ENCODE measurements around the gene NLN. TPM values are rescaled to one million over a fixed set of nuclear protein-coding genes. Genes with fewer than 3 reads are reported as not detected.
"Not testable (repeated sequence)": the region's sequence is repeated elsewhere in the genome, so short reads cannot be mapped to it uniquely, and the experiment has no call there.

NLN gene
- total RNA-seq, 5 donors from 2014 or later (not counting 1 experiment from before 2014, with no cell fraction given) = 1.5 to 7.6 (median 4.1) TPM

GRCh38 chr5:65727491-65728156 lies 5.6 kb downstream of the NLN start:
- Mint-ChIP-seq H3K27me3 (no peaks in the 10 kb centered on the region), H3K4me1 (peaks cover 8 to 12% (median 8%) of the 10 kb centered on the region in 3 donors), H3K27ac (no peak overlapping the region), H3K9me3 (no peaks in the 10 kb centered on the region), H3K36me3 (no peaks in the 10 kb centered on the region), H3K4me3 (no peak overlapping the region)
- H3K4me3 ChIP-seq (ENCODE audit: control insufficient read depth in 1 of 2, extremely low read depth in 1 of 2, low read length in 1 of 2) = no peak overlapping the region
- ATAC-seq (replicated peaks in 1 of 4) = no peak
- no peak for DNase-seq
- H3K9me3 ChIP-seq = no peaks in the 10 kb centered on the region
- 100% methylated on average over 4 of the region's 7 CpGs for WGBS (ENCODE audit: insufficient coverage)
- CTCF ChIA-PET = no interaction called here
- H3K27me3 ChIP-seq (replicated peaks in 1 of 2; ENCODE audit: control insufficient read depth in 2 of 2, extremely low read depth in 1 of 2, insufficient read depth in 2 of 2, low read length in 1 of 2) = no peaks in the 10 kb centered on the region
- H3K27ac ChIP-seq (ENCODE audit: low read length) = no peak overlapping the region
- H3K4me1 ChIP-seq (ENCODE audit: control insufficient read depth in 1 of 2, extremely low read depth in 1 of 2, insufficient read depth in 2 of 2, low read length in 2 of 2) = peaks cover 7% of the 10 kb centered on the region in 2 experiments
- no peaks in the 10 kb centered on the region for H3K36me3 ChIP-seq (ENCODE audit: control insufficient read depth in 2 of 2, extremely low read depth in 1 of 2, insufficient read depth in 1 of 2, low read length in 1 of 2)
- POLR2A ChIA-PET = no interaction called here

- ATAC-seq (replicated peaks in 1 of 4) (no peak), DNase-seq (no peak)
- H3K36me3 Mint-ChIP-seq = no peaks in the 10 kb centered on the region
- Histone ChIP-seq H3K9me3 (no peaks in the 10 kb centered on the region), H3K27me3 (replicated peaks in 1 of 2; ENCODE audit: control insufficient read depth in 2 of 2, extremely low read depth in 1 of 2, insufficient read depth in 2 of 2, low read length in 1 of 2) (no peaks in the 10 kb centered on the region), H3K27ac (ENCODE audit: low read length) (no peak overlapping the region), H3K4me3 (ENCODE audit: control insufficient read depth in 1 of 2, extremely low read depth in 1 of 2, low read length in 1 of 2) (no peak overlapping the region), H3K36me3 (ENCODE audit: control insufficient read depth in 2 of 2, extremely low read depth in 1 of 2, insufficient read depth in 1 of 2, low read length in 1 of 2) (no peaks in the 10 kb centered on the region), H3K4me1 (ENCODE audit: control insufficient read depth in 1 of 2, extremely low read depth in 1 of 2, insufficient read depth in 2 of 2, low read length in 2 of 2) (peaks cover under 1 to 1% of the 10 kb centered on the region in 2 experiments)
- WGBS (ENCODE audit: insufficient coverage) = no CpG with 5 or more reads among the region's 1 CpG
- peaks cover 2 to 6% (median 3%) of the 10 kb centered on the region in 3 donors for H3K4me1 Mint-ChIP-seq
- no peaks in the 10 kb centered on the region for H3K27me3 Mint-ChIP-seq
- no peak overlapping the region for H3K4me3 Mint-ChIP-seq
- CTCF ChIA-PET = no interaction called here
- POLR2A ChIA-PET = no interaction called here
- H3K27ac Mint-ChIP-seq = no peak overlapping the region
- H3K9me3 Mint-ChIP-seq = no peaks in the 10 kb centered on the region
These were observed 6.2 kb downstream of the NLN start for GRCh38 chr5:65728218-65728617.

DNA sequence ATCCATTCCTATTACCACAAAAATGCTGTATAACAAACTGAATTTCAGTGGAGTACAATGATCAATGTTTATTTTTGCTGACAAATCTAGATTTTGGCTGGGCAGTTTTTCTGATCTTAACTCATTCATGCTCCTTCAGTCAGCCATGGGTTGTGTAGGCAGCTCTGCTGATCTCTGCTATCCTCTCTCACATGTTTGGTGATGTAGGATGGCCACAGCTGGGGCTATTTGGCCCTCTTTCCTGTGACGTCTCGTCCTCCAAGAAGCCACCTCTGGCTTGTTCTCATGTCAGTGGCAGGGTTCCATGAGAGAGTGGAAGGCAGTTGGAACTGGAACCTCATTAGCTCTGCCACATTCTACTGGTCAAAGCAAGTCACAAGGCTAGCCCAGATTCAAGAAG lies 8.9 kb downstream of the NLN start:
- Histone ChIP-seq H3K9me3 (no peaks in the 10 kb centered on the region), H3K36me3 (ENCODE audit: control insufficient read depth in 2 of 2, extremely low read depth in 1 of 2, insufficient read depth in 1 of 2, low read length in 1 of 2) (no peaks in the 10 kb centered on the region), H3K4me1 (ENCODE audit: control insufficient read depth in 1 of 2, extremely low read depth in 1 of 2, insufficient read depth in 2 of 2, low read length in 2 of 2) (no peaks in the 10 kb centered on the region), H3K27me3 (replicated peaks in 1 of 2; ENCODE audit: control insufficient read depth in 2 of 2, extremely low read depth in 1 of 2, insufficient read depth in 2 of 2, low read length in 1 of 2) (no peaks in the 10 kb centered on the region), H3K27ac (ENCODE audit: low read length) (no peak overlapping the region), H3K4me3 (ENCODE audit: control insufficient read depth in 1 of 2, extremely low read depth in 1 of 2, low read length in 1 of 2) (no peak overlapping the region)
- no peak overlapping the region for H3K27ac Mint-ChIP-seq
- no peak for DNase-seq
- no peaks in the 10 kb centered on the region for H3K27me3 Mint-ChIP-seq
- H3K36me3 Mint-ChIP-seq = no peaks in the 10 kb centered on the region
- no peak overlapping the region for H3K4me3 Mint-ChIP-seq
- CTCF ChIA-PET = no interaction called here
- no peaks in the 10 kb centered on the region for H3K9me3 Mint-ChIP-seq
- peaks cover 6 to 12% (median 8%) of the 10 kb centered on the region in 3 donors for H3K4me1 Mint-ChIP-seq
- no peak for ATAC-seq (replicated peaks in 1 of 4)
- 100% methylated on average over 2 of the region's 2 CpGs for WGBS (ENCODE audit: insufficient coverage)
- POLR2A ChIA-PET = no interaction called here

- H3K27me3 ChIP-seq (replicated peaks in 1 of 2; ENCODE audit: control insufficient read depth in 2 of 2, extremely low read depth in 1 of 2, insufficient read depth in 2 of 2, low read length in 1 of 2); CTCF ChIA-PET; H3K9me3 ChIP-seq; H3K4me1 ChIP-seq (ENCODE audit: control insufficient read depth in 1 of 2, extremely low read depth in 1 of 2, insufficient read depth in 2 of 2, low read length in 2 of 2); H3K4me3 ChIP-seq (ENCODE audit: control insufficient read depth in 1 of 2, extremely low read depth in 1 of 2, low read length in 1 of 2); H3K27ac ChIP-seq (ENCODE audit: low read length); H3K27me3 Mint-ChIP-seq; H3K4me3 Mint-ChIP-seq; H3K36me3 ChIP-seq (ENCODE audit: control insufficient read depth in 2 of 2, extremely low read depth in 1 of 2, insufficient read depth in 1 of 2, low read length in 1 of 2); H3K36me3 Mint-ChIP-seq; H3K9me3 Mint-ChIP-seq; POLR2A ChIA-PET; H3K27ac Mint-ChIP-seq; DNase-seq; ATAC-seq (replicated peaks in 1 of 4): not testable (repeated sequence)
- no CpG with 5 or more reads among the region's 3 CpGs for WGBS (ENCODE audit: insufficient coverage)
- peaks cover 6 to 12% (median 8%) of the 10 kb centered on the region in 3 donors for H3K4me1 Mint-ChIP-seq
These were observed 10.0 kb downstream of the NLN start for GRCh38 chr5:65732046-65732445.

- H3K4me3 Mint-ChIP-seq; H3K36me3 ChIP-seq (ENCODE audit: control insufficient read depth in 2 of 2, extremely low read depth in 1 of 2, insufficient read depth in 1 of 2, low read length in 1 of 2); H3K4me1 ChIP-seq (ENCODE audit: control insufficient read depth in 1 of 2, extremely low read depth in 1 of 2, insufficient read depth in 2 of 2, low read length in 2 of 2); H3K27me3 ChIP-seq (replicated peaks in 1 of 2; ENCODE audit: control insufficient read depth in 2 of 2, extremely low read depth in 1 of 2, insufficient read depth in 2 of 2, low read length in 1 of 2); H3K4me3 ChIP-seq (ENCODE audit: control insufficient read depth in 1 of 2, extremely low read depth in 1 of 2, low read length in 1 of 2); H3K27me3 Mint-ChIP-seq; H3K27ac Mint-ChIP-seq; ATAC-seq (replicated peaks in 1 of 4); H3K9me3 ChIP-seq; DNase-seq; POLR2A ChIA-PET; H3K27ac ChIP-seq (ENCODE audit: low read length); H3K9me3 Mint-ChIP-seq; CTCF ChIA-PET; H3K36me3 Mint-ChIP-seq: not testable (repeated sequence)
- WGBS (ENCODE audit: insufficient coverage) = no CpG with 5 or more reads among the region's 7 CpGs
- H3K4me1 Mint-ChIP-seq = peaks cover 6 to 12% (median 8%) of the 10 kb centered on the region in 3 donors
These were observed 12.3 kb downstream of the NLN start for GRCh38 chr5:65734196-65734775.

DNA sequence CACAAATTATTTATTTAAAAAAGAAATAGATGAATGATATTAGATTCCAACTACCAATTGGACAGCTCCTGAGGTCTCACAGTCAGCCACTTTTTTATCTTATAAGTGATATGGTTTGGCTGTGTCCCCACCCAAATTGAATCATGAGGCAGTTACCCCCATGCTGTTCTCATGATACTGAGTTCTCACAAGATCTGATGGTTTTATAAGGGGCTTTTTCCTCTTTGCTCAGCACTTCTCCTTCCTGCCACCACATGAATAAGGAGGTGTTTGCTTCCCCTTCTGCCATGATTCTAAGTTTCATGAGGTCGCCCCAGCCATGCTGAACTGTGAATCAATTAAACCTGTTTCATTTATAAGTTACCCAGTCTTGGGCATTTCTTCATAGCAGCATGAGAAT lies 12.9 kb downstream of the NLN start:
- peaks cover 0 to 3% (median 0%) of the 10 kb centered on the region in 3 donors for H3K9me3 Mint-ChIP-seq
- no peak for DNase-seq
- ChIA-PET POLR2A (interaction anchor here in 1 of 2 donors (0.6 kb wide), 1 partner anchor 351 kb away, joined by 3 read pairs; no protein-coding TSS in a partner anchor), CTCF (no interaction called here)
- Histone ChIP-seq H3K27ac (ENCODE audit: low read length) (no peak overlapping the region), H3K36me3 (ENCODE audit: control insufficient read depth in 2 of 2, extremely low read depth in 1 of 2, insufficient read depth in 1 of 2, low read length in 1 of 2) (no peaks in the 10 kb centered on the region), H3K4me3 (ENCODE audit: control insufficient read depth in 1 of 2, extremely low read depth in 1 of 2, low read length in 1 of 2) (no peak overlapping the region), H3K4me1 (ENCODE audit: control insufficient read depth in 1 of 2, extremely low read depth in 1 of 2, insufficient read depth in 2 of 2, low read length in 2 of 2) (no peaks in the 10 kb centered on the region), H3K9me3 (no peaks in the 10 kb centered on the region), H3K27me3 (replicated peaks in 1 of 2; ENCODE audit: control insufficient read depth in 2 of 2, extremely low read depth in 1 of 2, insufficient read depth in 2 of 2, low read length in 1 of 2) (no peaks in the 10 kb centered on the region)
- ATAC-seq (replicated peaks in 1 of 4) = no peak
- H3K4me1 Mint-ChIP-seq = peaks cover 6 to 12% (median 8%) of the 10 kb centered on the region in 3 donors
- H3K4me3 Mint-ChIP-seq = no peak overlapping the region
- no peaks in the 10 kb centered on the region for H3K36me3 Mint-ChIP-seq
- H3K27ac Mint-ChIP-seq = no peak overlapping the region
- WGBS (ENCODE audit: insufficient coverage) = no CpG with 5 or more reads among the region's 1 CpG
- no peaks in the 10 kb centered on the region for H3K27me3 Mint-ChIP-seq

All from T-cell (primary cell).